H1 (cell line): Measurements from ENCODE around the gene L2HGDH.

Experiments used
- EZH2 ChIP-seq: fragments of 200-600 bp; sonication (generic); IDR thresholded peaks from 2 replicates; pipeline ENCODE4 v1.7.1; 2012; ENCODE audit warnings: low read depth, mild to moderate bottlenecking, moderate library complexity, low read length, inconsistent platforms; ENCODE audit not compliant: severe bottlenecking
- GABPA ChIP-seq: IDR thresholded peaks from 2 replicates; pipeline ENCODE4 v1.6.1; 2011; ENCODE audit warnings: mild to moderate bottlenecking, low read length, moderate library complexity, borderline replicate concordance; ENCODE audit not compliant: insufficient read depth
- JUND ChIP-seq: IDR thresholded peaks from 2 replicates; pipeline ENCODE4 v1.6.1; 2011; ENCODE audit warnings: mild to moderate bottlenecking, improper control_type of control experiment, low read length
- POLR2A ChIP-seq, 2 experiments: IDR thresholded peaks; 1 replicate in 1 of 2; 2 replicates in 1 of 2; pipeline ENCODE4 v1.6.1; 2011; ENCODE audit warnings: low read depth in 2 of 2, low read length in 2 of 2, mild to moderate bottlenecking in 2 of 2; ENCODE audit errors: control extremely low read depth in 1 of 2
- POLR2AphosphoS5 ChIP-seq: IDR thresholded peaks from 2 replicates; pipeline ENCODE4 v1.6.1; 2011; ENCODE audit warnings: low read depth, low read length
- RBBP5 ChIP-seq: IDR thresholded peaks from 2 replicates; pipeline ENCODE4 v1.7.1; 2012; ENCODE audit warnings: low read depth, mild to moderate bottlenecking, inconsistent platforms, low read length, moderate library complexity, borderline replicate concordance
- SP1 ChIP-seq: IDR thresholded peaks from 2 replicates; pipeline ENCODE4 v1.6.1; 2011; ENCODE audit warnings: low read depth, low read length
- TAF1 ChIP-seq: IDR thresholded peaks from 2 replicates; pipeline ENCODE4 v1.6.1; 2011; ENCODE audit warnings: mild to moderate bottlenecking, low read depth, low read length
- ZNF274 ChIP-seq: IDR thresholded peaks from 2 replicates; pipeline ENCODE4 v1.7.0; 2012; ENCODE audit warnings: low read length, borderline replicate concordance; ENCODE audit errors: extremely low read depth
- TF ChIP-seq, protein P1 (sequence below), 3 experiments: IDR thresholded peaks; 1 replicate in 2 of 3; 2 replicates in 1 of 3; pipeline versions ENCODE4 v1.5.1 to v1.6.1; 2011; ENCODE audit warnings: low read length in 3 of 3, mild to moderate bottlenecking in 3 of 3, inconsistent platforms in 2 of 3, low read depth in 1 of 3, moderate library complexity in 1 of 3; ENCODE audit not compliant: insufficient read depth in 1 of 3; ENCODE audit errors: control extremely low read depth in 1 of 3
- TF ChIP-seq, protein P2 (sequence below): fragments of 300-600 bp; sonication (generic); IDR thresholded peaks from 2 replicates; pipeline ENCODE4 v1.7.1; 2012; ENCODE audit warnings: low read length, moderate library complexity, mild to moderate bottlenecking, inconsistent platforms; ENCODE audit not compliant: insufficient replicate concordance
- TF ChIP-seq, protein P3 (sequence below): IDR thresholded peaks from 2 replicates; pipeline ENCODE4 v1.6.1; 2011; ENCODE audit warnings: low read depth, mild to moderate bottlenecking, low read length; ENCODE audit not compliant: insufficient read depth

DNA sequence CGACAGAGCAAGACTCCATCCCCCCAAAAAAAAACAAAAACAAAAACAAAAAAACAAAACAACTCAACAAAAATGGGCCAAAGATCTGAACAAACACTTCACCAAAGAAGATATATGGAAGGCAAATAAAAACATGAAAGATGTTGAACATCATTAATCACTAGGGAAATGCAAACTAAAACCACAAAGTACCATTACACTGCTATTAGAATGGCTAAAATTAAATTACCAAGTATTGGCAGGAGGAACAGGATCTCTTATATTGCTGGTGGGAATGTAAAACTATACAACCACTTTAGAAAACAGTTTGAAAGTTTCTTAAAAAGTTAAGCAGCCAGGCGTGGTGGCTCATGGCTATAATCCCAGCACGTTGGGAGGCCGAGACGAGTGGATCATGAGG is 93.5 kb downstream of the L2HGDH start:
- no peak for TF ChIP-seq POLR2A (IDR thresholded peaks at IDR 0.05; ENCODE audit: control extremely low read depth in 1 of 2, low read depth in 2 of 2, low read length in 2 of 2)
- TF ChIP-seq, protein P1, sequence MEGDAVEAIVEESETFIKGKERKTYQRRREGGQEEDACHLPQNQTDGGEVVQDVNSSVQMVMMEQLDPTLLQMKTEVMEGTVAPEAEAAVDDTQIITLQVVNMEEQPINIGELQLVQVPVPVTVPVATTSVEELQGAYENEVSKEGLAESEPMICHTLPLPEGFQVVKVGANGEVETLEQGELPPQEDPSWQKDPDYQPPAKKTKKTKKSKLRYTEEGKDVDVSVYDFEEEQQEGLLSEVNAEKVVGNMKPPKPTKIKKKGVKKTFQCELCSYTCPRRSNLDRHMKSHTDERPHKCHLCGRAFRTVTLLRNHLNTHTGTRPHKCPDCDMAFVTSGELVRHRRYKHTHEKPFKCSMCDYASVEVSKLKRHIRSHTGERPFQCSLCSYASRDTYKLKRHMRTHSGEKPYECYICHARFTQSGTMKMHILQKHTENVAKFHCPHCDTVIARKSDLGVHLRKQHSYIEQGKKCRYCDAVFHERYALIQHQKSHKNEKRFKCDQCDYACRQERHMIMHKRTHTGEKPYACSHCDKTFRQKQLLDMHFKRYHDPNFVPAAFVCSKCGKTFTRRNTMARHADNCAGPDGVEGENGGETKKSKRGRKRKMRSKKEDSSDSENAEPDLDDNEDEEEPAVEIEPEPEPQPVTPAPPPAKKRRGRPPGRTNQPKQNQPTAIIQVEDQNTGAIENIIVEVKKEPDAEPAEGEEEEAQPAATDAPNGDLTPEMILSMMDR (IDR thresholded peaks at IDR 0.05; ENCODE audit: control extremely low read depth in 1 of 3, insufficient read depth in 1 of 3, low read depth in 1 of 3, low read length in 3 of 3): no peak
- no peak for TF ChIP-seq ZNF274
- no peak for TF ChIP-seq RBBP5
- TF ChIP-seq SP1: no peak
- no peak for TF ChIP-seq EZH2
- TF ChIP-seq TAF1: no peak
- TF ChIP-seq JUND: no peak
- TF ChIP-seq, protein P2, sequence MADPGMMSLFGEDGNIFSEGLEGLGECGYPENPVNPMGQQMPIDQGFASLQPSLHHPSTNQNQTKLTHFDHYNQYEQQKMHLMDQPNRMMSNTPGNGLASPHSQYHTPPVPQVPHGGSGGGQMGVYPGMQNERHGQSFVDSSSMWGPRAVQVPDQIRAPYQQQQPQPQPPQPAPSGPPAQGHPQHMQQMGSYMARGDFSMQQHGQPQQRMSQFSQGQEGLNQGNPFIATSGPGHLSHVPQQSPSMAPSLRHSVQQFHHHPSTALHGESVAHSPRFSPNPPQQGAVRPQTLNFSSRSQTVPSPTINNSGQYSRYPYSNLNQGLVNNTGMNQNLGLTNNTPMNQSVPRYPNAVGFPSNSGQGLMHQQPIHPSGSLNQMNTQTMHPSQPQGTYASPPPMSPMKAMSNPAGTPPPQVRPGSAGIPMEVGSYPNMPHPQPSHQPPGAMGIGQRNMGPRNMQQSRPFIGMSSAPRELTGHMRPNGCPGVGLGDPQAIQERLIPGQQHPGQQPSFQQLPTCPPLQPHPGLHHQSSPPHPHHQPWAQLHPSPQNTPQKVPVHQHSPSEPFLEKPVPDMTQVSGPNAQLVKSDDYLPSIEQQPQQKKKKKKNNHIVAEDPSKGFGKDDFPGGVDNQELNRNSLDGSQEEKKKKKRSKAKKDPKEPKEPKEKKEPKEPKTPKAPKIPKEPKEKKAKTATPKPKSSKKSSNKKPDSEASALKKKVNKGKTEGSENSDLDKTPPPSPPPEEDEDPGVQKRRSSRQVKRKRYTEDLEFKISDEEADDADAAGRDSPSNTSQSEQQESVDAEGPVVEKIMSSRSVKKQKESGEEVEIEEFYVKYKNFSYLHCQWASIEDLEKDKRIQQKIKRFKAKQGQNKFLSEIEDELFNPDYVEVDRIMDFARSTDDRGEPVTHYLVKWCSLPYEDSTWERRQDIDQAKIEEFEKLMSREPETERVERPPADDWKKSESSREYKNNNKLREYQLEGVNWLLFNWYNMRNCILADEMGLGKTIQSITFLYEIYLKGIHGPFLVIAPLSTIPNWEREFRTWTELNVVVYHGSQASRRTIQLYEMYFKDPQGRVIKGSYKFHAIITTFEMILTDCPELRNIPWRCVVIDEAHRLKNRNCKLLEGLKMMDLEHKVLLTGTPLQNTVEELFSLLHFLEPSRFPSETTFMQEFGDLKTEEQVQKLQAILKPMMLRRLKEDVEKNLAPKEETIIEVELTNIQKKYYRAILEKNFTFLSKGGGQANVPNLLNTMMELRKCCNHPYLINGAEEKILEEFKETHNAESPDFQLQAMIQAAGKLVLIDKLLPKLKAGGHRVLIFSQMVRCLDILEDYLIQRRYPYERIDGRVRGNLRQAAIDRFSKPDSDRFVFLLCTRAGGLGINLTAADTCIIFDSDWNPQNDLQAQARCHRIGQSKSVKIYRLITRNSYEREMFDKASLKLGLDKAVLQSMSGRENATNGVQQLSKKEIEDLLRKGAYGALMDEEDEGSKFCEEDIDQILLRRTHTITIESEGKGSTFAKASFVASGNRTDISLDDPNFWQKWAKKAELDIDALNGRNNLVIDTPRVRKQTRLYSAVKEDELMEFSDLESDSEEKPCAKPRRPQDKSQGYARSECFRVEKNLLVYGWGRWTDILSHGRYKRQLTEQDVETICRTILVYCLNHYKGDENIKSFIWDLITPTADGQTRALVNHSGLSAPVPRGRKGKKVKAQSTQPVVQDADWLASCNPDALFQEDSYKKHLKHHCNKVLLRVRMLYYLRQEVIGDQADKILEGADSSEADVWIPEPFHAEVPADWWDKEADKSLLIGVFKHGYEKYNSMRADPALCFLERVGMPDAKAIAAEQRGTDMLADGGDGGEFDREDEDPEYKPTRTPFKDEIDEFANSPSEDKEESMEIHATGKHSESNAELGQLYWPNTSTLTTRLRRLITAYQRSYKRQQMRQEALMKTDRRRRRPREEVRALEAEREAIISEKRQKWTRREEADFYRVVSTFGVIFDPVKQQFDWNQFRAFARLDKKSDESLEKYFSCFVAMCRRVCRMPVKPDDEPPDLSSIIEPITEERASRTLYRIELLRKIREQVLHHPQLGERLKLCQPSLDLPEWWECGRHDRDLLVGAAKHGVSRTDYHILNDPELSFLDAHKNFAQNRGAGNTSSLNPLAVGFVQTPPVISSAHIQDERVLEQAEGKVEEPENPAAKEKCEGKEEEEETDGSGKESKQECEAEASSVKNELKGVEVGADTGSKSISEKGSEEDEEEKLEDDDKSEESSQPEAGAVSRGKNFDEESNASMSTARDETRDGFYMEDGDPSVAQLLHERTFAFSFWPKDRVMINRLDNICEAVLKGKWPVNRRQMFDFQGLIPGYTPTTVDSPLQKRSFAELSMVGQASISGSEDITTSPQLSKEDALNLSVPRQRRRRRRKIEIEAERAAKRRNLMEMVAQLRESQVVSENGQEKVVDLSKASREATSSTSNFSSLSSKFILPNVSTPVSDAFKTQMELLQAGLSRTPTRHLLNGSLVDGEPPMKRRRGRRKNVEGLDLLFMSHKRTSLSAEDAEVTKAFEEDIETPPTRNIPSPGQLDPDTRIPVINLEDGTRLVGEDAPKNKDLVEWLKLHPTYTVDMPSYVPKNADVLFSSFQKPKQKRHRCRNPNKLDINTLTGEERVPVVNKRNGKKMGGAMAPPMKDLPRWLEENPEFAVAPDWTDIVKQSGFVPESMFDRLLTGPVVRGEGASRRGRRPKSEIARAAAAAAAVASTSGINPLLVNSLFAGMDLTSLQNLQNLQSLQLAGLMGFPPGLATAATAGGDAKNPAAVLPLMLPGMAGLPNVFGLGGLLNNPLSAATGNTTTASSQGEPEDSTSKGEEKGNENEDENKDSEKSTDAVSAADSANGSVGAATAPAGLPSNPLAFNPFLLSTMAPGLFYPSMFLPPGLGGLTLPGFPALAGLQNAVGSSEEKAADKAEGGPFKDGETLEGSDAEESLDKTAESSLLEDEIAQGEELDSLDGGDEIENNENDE: no peak
- no peak for TF ChIP-seq POLR2AphosphoS5
- no peak for TF ChIP-seq GABPA
- TF ChIP-seq, protein P3, sequence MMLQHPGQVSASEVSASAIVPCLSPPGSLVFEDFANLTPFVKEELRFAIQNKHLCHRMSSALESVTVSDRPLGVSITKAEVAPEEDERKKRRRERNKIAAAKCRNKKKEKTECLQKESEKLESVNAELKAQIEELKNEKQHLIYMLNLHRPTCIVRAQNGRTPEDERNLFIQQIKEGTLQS: no peak
